Mucosa of descending colon (tissue), 3 donors: Measurements from ENCODE around the gene NECTIN3. TPM values are rescaled to one million over a fixed set of nuclear protein-coding genes. Genes with fewer than 3 reads are reported as not detected.

Experiments
- ATAC-seq: fragments of 200-7000 bp; cut with Tn5 transposase; one replicate; pipeline ENCODE4 v1.9.1; 2020; ENCODE audit warnings: mild to moderate bottlenecking, moderate library complexity
- DNase-seq, 3 donors: peaks; one replicate each; pipeline ENCODE4 v3.0.0-alpha.2; 2020
- H3K36me3 ChIP-seq: fragments of 200-600 bp; one replicate; pipeline ENCODE4 v1.8.0; 2021; ENCODE audit warnings: low read depth, mild to moderate bottlenecking
- H3K4me1 ChIP-seq: fragments of 200-600 bp; one replicate; pipeline ENCODE4 v1.8.0; 2021; ENCODE audit warnings: low read depth, mild to moderate bottlenecking
- H3K4me3 ChIP-seq: fragments of 200-600 bp; one replicate; pipeline ENCODE4 v1.8.0; 2021; ENCODE audit warnings: mild to moderate bottlenecking
- H3K9me3 ChIP-seq: fragments of 200-600 bp; one replicate; pipeline ENCODE4 v1.8.0; 2021; ENCODE audit warnings: mild to moderate bottlenecking
- CTCF ChIP-seq: fragments of 200-600 bp; IDR thresholded peaks from one replicate; pipeline ENCODE4 v1.8.0; 2022; ENCODE audit warnings: antibody characterized with exemption, mild to moderate bottlenecking
- intact Hi-C, 2 donors: fragments of 100-400 bp; cut with DNase I in 1 of 2; cut with micrococcal nuclease in 1 of 2; formaldehyde crosslinking; loops; one replicate each; pipeline versions ENCODE4 v1.11.0 to v1.11.1; 2022; cut with DNase I, micrococcal nuclease
- total RNA-seq, 3 donors: library from RNA; stranded (reverse); fragmentation: NEBNext Ultra II Directional in 2 of 3; extraction: Animal tissue kit (Norgen Biotek cat#: 25700) in 2 of 3; gene quantifications; one replicate each; pipeline versions ENCODE4 v1.2.1 to v1.2.4, GENCODE V29; 2021 to 2023
- donor health status: DM: no; HTN: no; CAD: no; lungs with moderate emphysema.
- donor health status: DM: no; HTN: no; CAD: no.
- donor health status: DM: no; HTN: yes; CAD: no.

The NECTIN3 gene
- total RNA-seq, 3 donors from 2014 or later = 36.5 to 60.7 (median 43.8) TPM

- intact Hi-C loops = no loop called here
- DNase-seq (no peak), ATAC-seq (no peak)
- TF ChIP-seq CTCF = no peak
- Histone ChIP-seq H3K4me1 (no peaks in the 10 kb centered on the region), H3K9me3 (no peaks in the 10 kb centered on the region), H3K4me3 (no peak overlapping the region), H3K36me3 (no peaks in the 10 kb centered on the region)
Measured at GRCh38 chr3:111200027-111200426, 128.4 kb downstream of the NECTIN3 start.

GRCh38 chr3:111210003-111210711 lies 138.5 kb downstream of the NECTIN3 start:
- Histone ChIP-seq H3K36me3 (no peaks in the 10 kb centered on the region), H3K4me3 (no peak overlapping the region), H3K4me1 (no peaks in the 10 kb centered on the region), H3K9me3 (no peaks in the 10 kb centered on the region)
- intact Hi-C loops = no loop called here
- TF ChIP-seq CTCF = no peak
- DNase-seq (no peak), ATAC-seq (no peak)

DNA sequence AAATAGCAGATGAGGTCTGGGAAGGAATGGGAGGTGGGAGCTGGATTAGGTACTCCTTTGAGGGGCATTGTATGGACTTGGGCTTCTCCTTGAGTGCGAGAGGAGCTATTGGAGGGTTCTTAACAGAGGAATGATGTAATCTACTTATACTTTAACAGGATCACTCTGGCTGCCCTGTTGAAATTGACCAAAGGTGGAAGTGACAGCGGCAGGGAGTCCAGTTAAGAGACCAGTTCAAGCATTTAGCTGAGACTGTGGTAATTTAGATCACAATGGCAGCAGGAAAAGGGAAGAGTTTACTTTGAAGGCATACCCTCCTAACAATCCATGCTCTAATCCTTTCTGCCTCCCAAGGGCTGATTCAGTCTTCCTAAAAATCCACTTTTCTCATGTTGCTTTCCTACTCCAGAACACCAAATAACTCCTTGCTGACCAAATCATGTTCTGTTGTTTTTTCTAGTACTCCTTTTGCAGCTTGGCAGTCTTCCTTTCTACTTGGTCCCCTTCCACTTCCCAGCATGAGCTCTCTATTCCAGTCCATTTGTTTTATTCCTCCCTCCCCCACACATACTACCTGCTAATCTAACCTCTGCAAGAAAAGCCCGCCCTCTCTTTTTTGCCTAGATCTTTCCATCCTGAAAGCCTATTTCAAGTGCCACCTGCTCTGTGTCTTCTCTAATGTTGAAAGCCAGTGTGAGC lies 139.4 kb downstream of the NECTIN3 start:
- no peak overlapping the region for H3K4me3 ChIP-seq
- ATAC-seq (no peak), DNase-seq (no peak)
- H3K4me1 ChIP-seq = no peaks in the 10 kb centered on the region
- intact Hi-C loops = no loop called here
- no peaks in the 10 kb centered on the region for H3K9me3 ChIP-seq
- TF ChIP-seq CTCF = no peak
- H3K36me3 ChIP-seq = no peaks in the 10 kb centered on the region

DNA sequence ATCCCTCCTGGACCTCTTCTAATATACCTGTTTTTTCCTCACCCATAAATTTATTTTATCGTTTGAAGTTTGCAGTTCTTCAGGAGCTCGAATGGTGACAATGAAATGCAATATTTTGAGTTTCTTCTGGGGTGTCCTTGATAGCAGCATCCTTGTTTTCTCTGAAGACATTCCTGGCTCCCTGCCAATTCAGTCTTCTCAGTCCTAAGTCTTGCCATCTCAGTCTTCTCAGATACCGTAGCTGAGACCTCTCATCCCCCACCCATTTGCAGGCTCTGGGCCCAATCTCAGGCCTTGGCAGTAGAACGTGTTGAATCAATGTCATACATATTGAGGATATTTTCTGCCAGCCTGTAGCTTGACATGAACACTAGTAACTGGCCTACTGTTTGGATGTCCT lies 140.9 kb downstream of the NECTIN3 start:
- DNase-seq = no peak
- intact Hi-C loops = no loop called here
- H3K4me1 ChIP-seq = no peaks in the 10 kb centered on the region
- no peak for TF ChIP-seq CTCF
- H3K9me3 ChIP-seq = no peaks in the 10 kb centered on the region
- H3K36me3 ChIP-seq = no peaks in the 10 kb centered on the region
- no peak overlapping the region for H3K4me3 ChIP-seq
- ATAC-seq = no peak

DNA sequence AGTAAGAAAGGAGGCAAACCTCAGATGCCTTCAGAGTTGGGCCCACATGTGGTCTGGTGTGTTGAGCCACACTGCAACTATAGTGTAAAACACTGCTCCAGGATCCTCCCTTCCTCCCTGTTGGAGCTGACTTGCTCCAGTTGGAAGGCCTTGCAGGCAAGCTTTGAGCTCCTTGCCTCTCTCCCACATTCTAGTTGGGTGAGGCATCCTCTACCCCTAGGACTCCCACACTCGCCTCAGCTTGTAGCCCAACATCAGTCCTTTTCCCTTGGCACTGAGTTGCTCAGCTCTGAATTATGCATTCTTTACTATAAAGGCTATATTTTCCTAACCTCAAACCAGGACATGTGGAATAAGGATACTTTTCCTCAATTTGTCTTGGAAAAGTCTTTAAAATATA lies 143.9 kb downstream of the NECTIN3 start:
- DNase-seq = no peak
- Histone ChIP-seq H3K9me3 (no peaks in the 10 kb centered on the region), H3K36me3 (no peaks in the 10 kb centered on the region), H3K4me1 (no peaks in the 10 kb centered on the region), H3K4me3 (no peak overlapping the region)
- intact Hi-C loops = no loop called here
- TF ChIP-seq CTCF = no peak
- no peak for ATAC-seq
